ENCODE data around the gene USP49.
"Not testable (repeated sequence)": the region's sequence is repeated elsewhere in the genome, so short reads cannot be mapped to it uniquely, and the experiment has no call there.

USP49 gene

GRCh38 chr6:41895300-41896233 lies at the start of gene USP49:
TSS of gene USP49 (minus strand) at chr6:41895375. CDS start at chr6:41806983, 88,392 bp downstream.
- DNase-seq, result peak; percentile 94

GRCh38 chr6:41943456-41943855 lies 48.3 kb upstream of the USP49 start:
- no peak for DNase-seq

- not testable (repeated sequence) for DNase-seq
Measured at GRCh38 chr6:41942882-41943281, 47.7 kb upstream of the USP49 start.

- DNase-seq, result peak; percentile 48
Measured at GRCh38 chr6:41942067-41942851, 47.1 kb upstream of the USP49 start.

GRCh38 chr6:41941280-41942066 lies 46.3 kb upstream of the USP49 start, which contains the start of gene CCND3:
TSS of gene CCND3 (minus strand) at chr6:41941808. CDS start at chr6:41941649, 159 bp downstream.
- DNase-seq, result peak; percentile 93

- DNase-seq, result peak; percentile 60
Measured at GRCh38 chr6:41940759-41941279, 45.6 kb upstream of the USP49 start.

GRCh38 chr6:41939848-41940758 lies 44.9 kb upstream of the USP49 start:
- peak; percentile 51 for DNase-seq

- peak; percentile 84 for DNase-seq
Measured at GRCh38 chr6:41939176-41939847, 44.1 kb upstream of the USP49 start.

- DNase-seq, result no peak
Measured at GRCh38 chr6:41938590-41939175, 43.5 kb upstream of the USP49 start.

GRCh38 chr6:41937861-41938574 lies 42.8 kb upstream of the USP49 start:
- DNase-seq, result peak; percentile 54

- DNase-seq, result no peak
Measured at GRCh38 chr6:41937472-41937860, 42.3 kb upstream of the USP49 start.

GRCh38 chr6:41936073-41936837 lies 41.1 kb upstream of the USP49 start:
- DNase-seq, result peak; percentile 60

GRCh38 chr6:41935685-41936072 lies 40.5 kb upstream of the USP49 start:
- no peak for DNase-seq

GRCh38 chr6:41935193-41935574 lies 40.0 kb upstream of the USP49 start:
- no peak for DNase-seq

GRCh38 chr6:41934278-41935192 lies 39.4 kb upstream of the USP49 start:
- no peak for DNase-seq

- DNase-seq, result no peak
Measured at GRCh38 chr6:41932378-41932777, 37.2 kb upstream of the USP49 start.

- DNase-seq, result no peak
Measured at GRCh38 chr6:41931792-41932191, 36.6 kb upstream of the USP49 start.

GRCh38 chr6:41929924-41930323 lies 34.7 kb upstream of the USP49 start:
- no peak for DNase-seq

Data from left hindlimb (tissue), 1 donor.